Measurements from ENCODE around the gene CFAP46. TPM values are rescaled to one million over a fixed set of nuclear protein-coding genes. Genes with fewer than 3 reads are reported as not detected.
"Not testable (repeated sequence)": the region's sequence is repeated elsewhere in the genome, so short reads cannot be mapped to it uniquely, and the experiment has no call there.

The CFAP46 gene
- total RNA-seq, 1 donor from 2014 or later, result 15.4 TPM

DNA sequence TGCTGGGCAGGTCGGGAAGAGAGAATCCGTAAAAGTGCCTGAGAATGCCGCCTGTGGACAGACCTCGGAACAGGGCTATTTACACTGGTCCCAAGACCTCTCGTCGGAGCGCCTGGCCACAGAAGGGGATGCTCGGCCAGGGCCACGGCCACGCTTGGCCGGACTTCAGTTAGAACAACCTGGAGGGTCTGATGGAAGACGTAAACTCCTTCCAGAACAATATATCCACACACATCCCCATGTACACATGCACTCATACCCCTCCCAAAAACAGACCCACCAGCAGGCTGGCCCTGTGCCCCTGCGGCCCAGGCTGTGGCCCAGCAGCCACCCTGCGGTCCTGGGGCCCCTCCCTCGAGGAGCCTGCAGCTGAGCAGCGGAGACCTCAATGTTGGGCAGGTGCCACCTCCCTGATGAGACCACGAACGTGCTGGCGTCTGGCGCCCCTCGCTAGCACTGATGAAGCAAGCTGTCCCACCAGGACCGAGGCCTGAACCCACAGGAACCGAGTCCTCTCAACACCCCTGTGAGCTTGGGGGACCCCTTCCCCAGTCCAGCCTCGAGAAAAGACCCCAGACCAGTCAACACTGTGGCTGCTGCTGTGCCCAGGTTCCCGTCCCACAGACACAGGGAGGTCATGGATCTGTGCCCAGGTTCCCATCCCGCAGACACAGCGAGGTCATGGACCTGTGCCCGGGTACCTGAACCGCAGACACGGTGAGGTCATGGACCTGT is 8.9 kb downstream of the CFAP46 start:
- DNase-seq (ENCODE audit: low spot score, unreplicated experiment), result no peak
- H3K4me1 Mint-ChIP-seq (ENCODE audit: low read depth), result no peaks in the 10 kb centered on the region
- H3K27me3 Mint-ChIP-seq, result no peaks in the 10 kb centered on the region
- H3K4me3 Mint-ChIP-seq (ENCODE audit: low read depth), result no peak overlapping the region
- no peak overlapping the region for H3K27ac Mint-ChIP-seq
- TF ChIP-seq, protein P1, sequence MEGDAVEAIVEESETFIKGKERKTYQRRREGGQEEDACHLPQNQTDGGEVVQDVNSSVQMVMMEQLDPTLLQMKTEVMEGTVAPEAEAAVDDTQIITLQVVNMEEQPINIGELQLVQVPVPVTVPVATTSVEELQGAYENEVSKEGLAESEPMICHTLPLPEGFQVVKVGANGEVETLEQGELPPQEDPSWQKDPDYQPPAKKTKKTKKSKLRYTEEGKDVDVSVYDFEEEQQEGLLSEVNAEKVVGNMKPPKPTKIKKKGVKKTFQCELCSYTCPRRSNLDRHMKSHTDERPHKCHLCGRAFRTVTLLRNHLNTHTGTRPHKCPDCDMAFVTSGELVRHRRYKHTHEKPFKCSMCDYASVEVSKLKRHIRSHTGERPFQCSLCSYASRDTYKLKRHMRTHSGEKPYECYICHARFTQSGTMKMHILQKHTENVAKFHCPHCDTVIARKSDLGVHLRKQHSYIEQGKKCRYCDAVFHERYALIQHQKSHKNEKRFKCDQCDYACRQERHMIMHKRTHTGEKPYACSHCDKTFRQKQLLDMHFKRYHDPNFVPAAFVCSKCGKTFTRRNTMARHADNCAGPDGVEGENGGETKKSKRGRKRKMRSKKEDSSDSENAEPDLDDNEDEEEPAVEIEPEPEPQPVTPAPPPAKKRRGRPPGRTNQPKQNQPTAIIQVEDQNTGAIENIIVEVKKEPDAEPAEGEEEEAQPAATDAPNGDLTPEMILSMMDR (IDR thresholded peaks at IDR 0.05; ENCODE audit: unreplicated experiment), result no peak
- no peaks in the 10 kb centered on the region for H3K36me3 Mint-ChIP-seq (ENCODE audit: insufficient read depth)
- no peaks in the 10 kb centered on the region for H3K9me3 Mint-ChIP-seq (ENCODE audit: low read depth)

DNA sequence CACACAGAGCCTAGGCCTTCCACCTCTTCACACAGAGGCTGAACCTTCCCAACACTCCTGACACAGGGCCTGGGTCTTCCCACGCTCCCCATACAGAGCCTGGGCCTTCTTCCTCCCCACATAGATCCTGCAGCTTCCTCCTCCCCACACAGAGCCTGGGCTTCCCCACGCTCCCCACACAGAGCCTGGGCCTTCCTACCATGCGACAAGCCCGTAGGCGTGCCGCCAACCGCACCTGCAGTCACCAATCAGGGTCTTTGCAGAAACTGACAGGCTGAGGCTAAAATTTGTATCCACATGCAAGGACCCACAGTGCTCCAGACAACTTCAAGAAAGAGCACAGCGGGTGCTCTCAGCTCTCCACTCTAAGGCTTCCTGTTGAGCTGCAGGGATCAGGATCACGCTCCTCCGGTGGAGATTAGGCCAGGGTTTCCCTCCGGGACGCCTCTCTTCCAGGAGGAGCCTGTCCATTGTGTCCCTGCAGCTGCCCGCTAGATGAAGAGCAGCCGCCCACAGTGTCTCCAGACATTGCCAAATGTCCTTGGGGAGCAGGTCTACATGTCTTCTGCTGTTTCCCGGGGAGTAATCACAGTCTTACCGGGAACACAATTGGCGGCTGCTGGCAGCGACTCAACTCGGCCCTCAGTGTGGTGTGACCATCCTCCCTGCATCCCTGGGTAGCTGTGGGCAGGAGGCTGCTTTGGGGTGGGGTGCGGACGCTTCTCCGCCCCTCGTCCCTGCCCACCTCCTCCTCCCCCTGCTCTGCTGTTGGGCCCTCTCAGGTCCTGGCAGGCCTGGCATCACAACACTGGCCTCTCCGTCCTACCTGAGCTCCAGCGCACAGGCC is 9.7 kb downstream of the CFAP46 start:
- Mint-ChIP-seq H3K4me3 (ENCODE audit: low read depth) (no peak overlapping the region), H3K27me3 (no peaks in the 10 kb centered on the region), H3K9me3 (ENCODE audit: low read depth) (no peaks in the 10 kb centered on the region), H3K4me1 (ENCODE audit: low read depth) (no peaks in the 10 kb centered on the region), H3K27ac (no peak overlapping the region), H3K36me3 (ENCODE audit: insufficient read depth) (no peaks in the 10 kb centered on the region)
- TF ChIP-seq, protein P1 (IDR thresholded peaks at IDR 0.05; ENCODE audit: unreplicated experiment), result no peak
- no peak for DNase-seq (ENCODE audit: low spot score, unreplicated experiment)

DNA sequence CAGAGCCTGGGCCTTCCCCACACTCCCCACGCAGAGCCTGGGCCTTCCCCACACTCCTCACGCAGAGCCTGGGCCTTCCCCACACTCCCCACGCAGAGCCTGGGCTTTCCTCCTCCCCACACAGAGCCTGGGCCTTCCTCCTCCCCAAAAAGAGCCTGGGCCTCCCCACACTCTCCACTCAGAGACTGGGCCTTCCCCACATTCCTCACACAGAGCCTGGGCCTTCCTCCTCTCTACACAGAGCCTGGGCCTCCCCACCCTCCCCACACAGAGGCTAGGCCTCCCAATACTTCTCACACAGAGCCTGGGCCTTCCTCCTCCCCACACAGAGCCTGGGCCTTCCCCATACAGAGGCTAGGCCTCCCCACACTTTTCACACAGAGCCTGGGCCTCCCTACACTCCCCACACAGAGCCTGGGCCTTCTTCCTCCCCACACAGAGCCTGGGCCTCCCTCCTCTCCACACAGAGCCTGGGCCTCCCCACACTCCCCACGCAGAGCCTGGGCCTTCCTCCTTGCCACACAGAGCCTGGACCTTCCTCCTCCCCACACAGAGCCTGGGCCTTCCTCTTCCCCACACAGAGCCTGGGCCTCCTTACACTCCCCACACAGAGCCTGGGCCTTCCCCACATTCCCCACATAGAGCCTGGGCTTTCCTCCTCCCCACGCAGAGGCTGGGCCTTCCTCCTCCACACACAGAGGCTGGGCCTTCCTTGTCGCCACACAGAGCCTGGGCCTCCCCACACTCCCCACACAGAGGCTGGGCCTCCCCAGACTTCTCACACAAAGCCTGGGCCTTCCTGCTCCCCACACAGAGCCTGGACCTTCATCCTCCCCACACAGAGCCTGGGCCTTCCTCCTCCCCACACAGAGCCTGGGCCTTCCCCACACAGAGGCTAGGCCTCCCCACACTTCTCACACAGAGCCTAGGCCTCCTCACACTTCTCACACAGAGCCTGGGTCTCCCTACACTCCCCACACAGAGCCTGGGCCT is 10.8 kb downstream of the CFAP46 start:
- not testable (repeated sequence) for H3K4me3 Mint-ChIP-seq (ENCODE audit: low read depth); H3K4me1 Mint-ChIP-seq (ENCODE audit: low read depth); H3K36me3 Mint-ChIP-seq (ENCODE audit: insufficient read depth); H3K9me3 Mint-ChIP-seq (ENCODE audit: low read depth); DNase-seq (ENCODE audit: low spot score, unreplicated experiment); H3K27me3 Mint-ChIP-seq
- H3K27ac Mint-ChIP-seq, result peak overlapping the region; percentile 24

DNA sequence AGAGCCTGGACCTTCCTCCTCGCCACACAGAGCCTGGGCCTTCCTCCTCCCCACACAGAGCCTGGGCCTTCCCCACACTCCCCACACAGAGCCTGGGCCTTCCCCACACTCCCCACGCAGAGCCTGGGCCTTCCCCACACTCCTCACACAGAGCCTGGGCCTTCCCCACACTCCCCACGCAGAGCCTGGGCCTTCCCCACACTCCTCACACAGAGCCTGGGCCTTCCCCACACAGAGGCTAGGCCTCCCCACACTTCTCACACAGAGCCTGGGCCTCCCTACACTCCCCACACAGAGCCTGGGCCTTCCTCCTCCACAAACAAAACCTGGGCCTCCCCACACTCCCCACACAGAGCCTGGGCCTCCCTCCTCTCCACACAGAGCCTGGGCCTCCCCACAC is 11.7 kb downstream of the CFAP46 start:
- H3K4me3 Mint-ChIP-seq (ENCODE audit: low read depth); H3K27ac Mint-ChIP-seq; H3K9me3 Mint-ChIP-seq (ENCODE audit: low read depth); H3K4me1 Mint-ChIP-seq (ENCODE audit: low read depth); H3K36me3 Mint-ChIP-seq (ENCODE audit: insufficient read depth); H3K27me3 Mint-ChIP-seq; DNase-seq (ENCODE audit: low spot score, unreplicated experiment): not testable (repeated sequence)

DNA sequence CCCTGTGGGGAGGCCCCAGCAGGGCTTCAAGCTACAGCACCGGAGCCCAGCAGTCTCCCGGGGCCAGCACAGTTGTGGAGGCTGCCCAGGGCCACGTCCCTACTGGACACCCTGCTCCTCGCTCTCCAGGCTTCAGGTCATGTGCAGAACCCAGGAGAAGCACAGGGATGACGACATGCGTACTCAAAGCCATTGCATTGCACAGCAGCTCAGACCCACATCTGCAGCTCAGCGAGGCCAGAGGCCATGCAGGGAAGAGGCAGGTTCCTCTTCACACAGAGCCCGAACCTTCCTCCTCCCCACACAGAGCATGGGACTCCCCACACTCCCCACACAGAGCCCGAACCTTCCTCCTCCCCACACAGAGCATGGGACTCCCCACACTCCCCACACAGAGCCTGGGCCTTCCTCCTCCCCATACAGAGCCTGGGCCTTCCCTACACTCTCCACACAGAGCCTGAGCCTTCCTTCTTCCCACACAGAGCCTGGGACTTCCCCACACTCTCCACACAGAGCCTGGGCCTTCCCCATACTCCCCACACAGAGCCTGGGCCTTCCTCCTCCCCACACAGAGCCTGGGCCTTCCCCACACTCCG is 12.3 kb downstream of the CFAP46 start:
- DNase-seq (ENCODE audit: low spot score, unreplicated experiment), result no peak
- TF ChIP-seq, protein P1 (IDR thresholded peaks at IDR 0.05; ENCODE audit: unreplicated experiment), result no peak
- H3K27ac Mint-ChIP-seq, result no peak overlapping the region

More for the DNA sequence above, 12.3 kb downstream of the CFAP46 start:
- Mint-ChIP-seq H3K27me3 (no peaks in the 10 kb centered on the region), H3K9me3 (ENCODE audit: low read depth) (no peaks in the 10 kb centered on the region), H3K4me3 (ENCODE audit: low read depth) (no peak overlapping the region), H3K36me3 (ENCODE audit: insufficient read depth) (peaks cover 1% of the 10 kb centered on the region), H3K4me1 (ENCODE audit: low read depth) (no peaks in the 10 kb centered on the region)
